ENCODE data around the gene KRTAP12-4. TPM values are rescaled to one million over a fixed set of nuclear protein-coding genes. Genes with fewer than 3 reads are reported as not detected.
"Not testable (repeated sequence)": the region's sequence is repeated elsewhere in the genome, so short reads cannot be mapped to it uniquely, and the experiment has no call there.

The KRTAP12-4 gene
- total RNA-seq, 1 experiment from 2014 or later, result not detected

DNA sequence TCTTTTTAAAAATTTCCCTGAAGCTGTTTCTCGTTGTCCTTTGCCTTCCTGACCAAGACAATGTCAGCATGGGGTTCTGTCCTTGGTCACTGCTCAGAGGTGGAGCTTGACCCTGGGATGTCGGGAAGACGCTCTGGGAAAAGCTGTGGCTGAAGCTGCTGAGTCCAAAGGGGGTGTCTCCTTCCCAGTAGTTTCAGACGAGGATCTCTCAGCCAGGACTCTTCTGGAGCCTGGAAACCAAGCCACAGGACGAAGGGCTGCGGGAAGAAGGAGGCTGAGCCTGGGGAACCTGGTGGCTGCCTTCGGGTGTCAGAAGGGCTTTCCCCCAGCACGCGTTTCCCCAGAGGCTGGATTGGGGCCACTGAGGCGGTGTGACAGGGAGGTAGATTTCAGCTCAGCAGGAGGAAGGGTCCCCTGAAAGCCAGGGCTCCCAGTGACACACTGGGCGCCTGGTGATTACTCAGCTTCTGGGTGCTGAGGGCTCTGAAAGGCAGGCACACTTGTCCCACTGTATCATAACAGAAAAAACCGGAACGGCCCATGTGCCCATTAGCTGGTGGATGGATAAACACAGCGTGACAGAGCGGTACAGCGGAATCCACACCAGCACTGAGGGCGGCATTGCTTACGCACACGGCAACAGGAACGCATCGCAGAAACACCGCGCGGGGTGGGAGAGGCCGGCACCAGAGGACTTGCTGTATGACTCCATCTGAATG is 32.5 kb upstream of the KRTAP12-4 start:
- no peak for DNase-seq (ENCODE audit: low read depth)

DNA sequence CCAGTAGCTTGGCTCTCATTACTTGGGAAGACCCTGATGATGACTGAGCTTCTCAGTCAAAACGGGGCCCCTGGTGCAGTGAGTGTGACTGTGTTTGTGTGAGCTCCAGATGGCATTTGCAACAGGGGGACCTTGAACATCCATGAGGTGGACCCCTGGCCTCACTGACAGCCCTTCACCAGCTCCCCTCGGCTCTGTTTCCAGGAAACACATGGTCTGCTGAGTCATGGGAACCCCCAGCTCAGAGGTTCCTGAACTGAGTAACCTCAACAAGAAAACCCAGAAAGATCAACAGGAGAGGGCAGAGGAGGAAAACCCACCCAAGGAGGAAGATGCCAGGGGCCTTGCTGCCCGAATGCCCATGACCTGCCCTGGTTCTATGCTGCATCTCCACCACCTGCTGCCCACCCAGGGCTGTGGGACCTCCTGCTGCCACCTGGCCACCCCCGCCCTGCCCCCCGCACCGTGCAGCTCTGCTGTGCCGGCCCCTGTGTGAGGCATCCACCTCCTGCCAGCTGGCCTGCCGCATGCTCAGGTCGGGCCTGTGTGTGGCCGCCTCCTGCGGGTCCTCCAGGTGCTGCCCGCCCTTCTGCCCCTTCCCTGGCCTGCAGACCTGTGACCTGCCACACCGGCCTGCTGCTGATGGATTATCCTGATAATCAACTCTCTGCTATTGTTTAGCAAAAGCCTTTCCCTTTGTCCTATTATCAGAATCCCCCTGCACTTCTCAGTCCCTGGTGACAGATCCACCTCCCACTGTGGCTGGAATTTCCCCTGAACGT is 31.7 kb upstream of the KRTAP12-4 start:
- DNase-seq (ENCODE audit: low read depth), result no peak

DNA sequence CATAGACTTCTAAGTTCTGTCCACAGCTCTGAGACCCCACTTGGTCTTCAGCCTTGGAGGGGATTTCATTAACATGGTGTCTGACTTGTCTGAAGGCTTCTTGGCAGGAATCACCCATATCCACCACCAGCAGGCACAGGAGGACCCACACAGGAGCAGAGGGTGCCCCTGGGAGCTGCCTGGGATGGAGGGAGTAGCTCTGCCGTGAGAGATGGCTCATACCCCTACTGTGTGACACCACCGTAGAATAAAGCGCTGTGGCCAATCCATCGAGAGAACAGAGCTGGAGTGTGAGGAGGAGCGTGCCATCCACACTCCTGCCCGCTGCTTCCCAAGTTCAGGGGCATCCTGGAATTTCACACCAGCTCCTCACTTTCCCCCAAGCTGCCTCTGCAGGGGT is 30.6 kb upstream of the KRTAP12-4 start:
- not testable (repeated sequence) for DNase-seq (ENCODE audit: low read depth)

DNA sequence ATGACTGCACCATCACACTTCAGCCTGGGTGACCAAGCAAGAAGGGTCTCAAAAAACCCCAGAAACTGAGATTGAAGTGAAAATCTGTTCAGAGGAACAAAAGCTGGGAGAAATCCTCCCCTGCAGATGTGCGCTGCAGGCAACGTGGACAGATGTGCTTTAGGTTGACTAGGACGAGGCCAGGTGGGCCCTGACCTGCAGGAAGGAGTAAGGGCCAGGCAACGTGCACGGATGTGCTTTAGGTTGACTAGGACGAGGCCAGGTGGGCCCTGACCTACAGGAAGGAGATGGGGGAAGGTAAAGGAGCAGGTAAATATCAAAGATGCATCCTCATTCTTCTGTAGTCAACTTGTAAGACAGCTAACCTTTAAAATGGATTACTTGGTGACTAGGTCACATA is 30.0 kb upstream of the KRTAP12-4 start:
- DNase-seq (ENCODE audit: low read depth), result no peak

DNA sequence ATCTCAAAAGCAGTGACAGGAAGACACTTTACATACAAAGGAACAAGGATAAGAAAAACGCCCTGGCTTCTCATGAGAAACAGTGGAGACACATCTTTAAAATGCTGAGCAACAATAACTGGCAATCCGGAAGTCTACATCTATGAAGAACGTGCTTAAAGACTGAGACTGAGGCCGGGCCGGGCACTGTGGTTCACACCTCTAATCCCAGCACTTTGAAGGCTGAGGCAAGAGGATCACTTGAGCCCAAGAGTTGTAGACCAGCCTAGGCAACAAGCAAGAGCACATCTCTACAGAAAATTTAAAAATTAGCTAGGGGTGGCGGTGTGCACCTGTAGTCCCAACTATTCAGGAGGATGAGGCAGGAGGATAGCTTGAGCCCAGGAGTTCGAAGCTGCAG is 29.6 kb upstream of the KRTAP12-4 start:
- DNase-seq (ENCODE audit: low read depth), result no peak

DNA sequence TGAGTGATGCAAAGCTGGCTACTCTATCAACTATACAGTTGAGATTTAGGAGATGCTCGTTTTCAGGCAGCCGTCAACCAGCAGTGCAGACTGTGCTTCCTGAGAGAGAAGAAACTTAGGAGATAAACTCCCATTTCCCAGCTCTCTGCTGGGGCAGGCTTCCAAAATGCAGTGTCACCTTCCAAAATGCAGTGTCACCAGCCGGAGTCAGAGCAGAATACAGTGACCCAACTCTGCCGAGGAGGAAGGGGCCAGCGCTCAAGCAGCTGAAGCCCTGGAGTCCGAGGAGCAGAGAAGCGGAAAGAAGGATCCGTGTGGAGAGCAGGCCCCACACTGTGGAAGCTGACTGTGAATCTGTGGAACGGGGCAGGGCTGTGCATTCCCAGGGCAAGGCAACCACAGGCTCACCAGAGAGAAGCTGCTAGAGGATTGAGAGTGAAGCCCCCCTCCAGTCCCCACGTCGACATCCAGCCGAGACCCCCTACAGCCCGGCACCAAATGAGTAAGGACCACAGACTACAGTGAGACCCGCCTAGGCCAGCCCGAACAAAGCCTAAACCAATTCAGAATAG is 28.2 kb upstream of the KRTAP12-4 start:
- no peak for DNase-seq (ENCODE audit: low read depth)

DNA sequence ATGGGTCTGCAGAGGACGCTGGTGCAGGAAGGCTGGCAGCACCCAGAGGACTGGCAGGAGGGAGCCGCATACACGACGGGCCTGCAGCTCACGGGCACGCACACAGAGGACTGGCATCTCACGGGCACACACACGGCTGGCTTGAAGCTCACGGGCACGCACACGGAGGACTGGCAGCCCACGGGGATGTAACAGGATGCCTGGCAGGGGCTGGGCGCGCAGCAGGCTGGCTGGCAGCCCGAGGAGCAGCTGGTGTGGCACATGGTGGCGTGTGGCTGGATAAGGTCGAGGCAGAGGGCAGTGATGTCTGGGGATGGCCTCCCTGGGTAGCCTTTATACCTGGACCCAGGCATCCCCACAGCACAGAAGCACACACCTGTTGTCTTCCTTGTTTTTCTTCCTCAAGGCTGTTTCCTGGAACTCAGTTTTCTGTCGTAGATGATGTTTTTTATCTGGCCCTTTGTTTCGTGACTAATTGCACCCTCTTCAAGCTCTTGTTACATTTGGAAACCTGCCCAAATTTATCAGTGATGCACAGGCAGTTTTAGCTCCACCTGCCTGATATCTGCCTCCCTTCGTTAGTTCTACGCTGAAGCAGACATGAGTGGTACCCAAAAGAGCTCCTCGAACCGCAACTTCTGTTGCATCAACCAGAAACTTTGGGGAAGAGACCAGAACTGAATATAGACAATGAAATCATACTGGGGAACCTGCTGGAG is 27.6 kb upstream of the KRTAP12-4 start, which contains the start of gene KRTAP12-1:
KRTAP12-1 (minus strand) TSS at position 303 of the 719 bp plus-strand sequence; CDS start at position 263, 40 bp downstream.
- DNase-seq (ENCODE audit: low read depth), result no peak

DNA sequence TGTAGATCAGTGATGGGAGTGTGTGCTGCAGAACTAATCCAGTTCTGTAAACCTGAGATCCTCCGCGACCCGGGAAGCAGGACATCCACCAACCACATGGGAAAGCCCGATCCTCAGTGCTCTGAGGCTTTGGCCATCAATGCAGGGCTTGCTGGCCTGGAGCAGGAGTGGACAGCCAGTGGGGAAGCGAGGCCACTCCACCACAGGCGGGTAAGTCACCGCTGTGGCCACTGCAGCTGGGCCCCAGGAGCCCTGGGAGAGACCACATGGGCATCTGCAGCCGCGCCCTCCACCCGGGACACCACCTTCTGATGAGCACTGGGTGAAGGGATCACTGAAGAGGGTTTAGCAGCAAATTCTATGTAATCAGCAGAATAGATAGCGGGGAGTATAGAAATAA is 26.7 kb upstream of the KRTAP12-4 start:
- no peak for DNase-seq (ENCODE audit: low read depth)

DNA sequence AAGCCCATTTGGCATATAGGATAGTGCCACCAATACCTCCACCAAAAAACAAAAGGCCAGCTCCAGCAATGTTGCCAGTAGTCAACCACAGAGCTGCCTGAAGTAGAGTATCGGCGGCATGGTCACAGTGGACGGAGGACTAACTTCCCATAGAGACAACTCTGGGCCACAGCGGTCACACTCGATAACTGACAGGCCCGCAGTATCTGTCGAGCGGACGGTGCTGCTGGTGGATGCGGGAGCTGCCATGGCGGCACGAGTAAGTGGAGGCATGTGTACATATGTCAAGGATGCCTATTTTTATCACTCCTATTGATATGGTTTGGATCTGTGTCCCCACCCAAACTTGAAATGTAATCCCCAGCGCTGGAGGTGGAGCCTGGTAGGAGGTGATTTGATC is 23.4 kb upstream of the KRTAP12-4 start:
- DNase-seq (ENCODE audit: low read depth), result no peak

DNA sequence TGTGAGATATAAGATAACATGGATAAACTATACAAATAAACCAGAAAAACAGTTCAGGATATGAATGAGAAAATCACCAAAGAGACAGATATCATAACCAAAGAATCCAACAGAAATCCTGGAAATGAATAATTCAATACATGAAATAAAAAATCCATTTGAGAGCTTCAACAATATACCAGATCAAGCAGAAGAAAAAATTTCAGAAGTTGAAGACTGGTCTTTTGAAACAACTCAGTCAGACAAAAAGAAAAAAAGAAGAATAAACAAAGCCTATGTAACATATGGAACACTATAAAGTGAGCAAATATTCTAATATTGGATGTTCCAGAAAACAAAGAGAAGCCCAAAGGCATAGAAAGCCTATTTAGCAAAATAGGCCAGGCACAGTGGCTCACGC is 17.5 kb upstream of the KRTAP12-4 start:
- DNase-seq (ENCODE audit: low read depth), result no peak

DNA sequence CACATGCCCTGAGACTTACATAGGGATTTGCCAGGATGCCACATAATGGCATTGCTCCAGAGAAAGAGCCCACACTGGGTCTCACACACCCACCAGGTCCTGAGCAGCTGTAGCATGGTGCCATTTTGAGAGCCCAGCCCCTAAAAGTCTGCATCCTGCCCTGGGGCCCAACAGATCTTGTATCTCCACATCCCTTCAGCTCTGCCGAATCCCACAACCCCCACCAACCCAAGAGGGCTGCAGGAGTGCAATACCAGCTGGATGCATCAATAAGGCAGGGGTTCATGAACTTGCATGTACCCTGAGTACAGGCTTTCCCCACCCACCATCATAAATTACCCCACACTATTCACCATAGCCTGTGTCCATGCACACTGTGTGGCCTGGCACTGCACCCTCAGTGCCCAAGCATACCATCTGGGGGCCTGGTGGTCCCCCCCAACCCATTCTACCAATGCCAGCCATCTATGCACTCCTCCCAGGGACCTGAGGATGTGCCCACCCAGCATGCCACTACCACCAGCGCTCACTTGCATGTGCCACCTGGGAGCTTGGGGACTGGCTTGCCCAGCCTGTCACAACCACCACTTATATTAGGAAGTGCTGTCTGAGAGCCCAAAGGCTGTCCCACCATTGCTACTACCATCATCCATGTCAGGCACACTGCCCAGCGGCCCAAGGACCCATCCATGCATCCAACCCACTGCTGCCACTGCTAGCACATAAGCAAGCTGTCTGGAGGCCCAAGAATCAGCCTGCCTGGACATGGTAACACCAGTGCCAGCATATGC is 16.4 kb upstream of the KRTAP12-4 start:
- no peak for DNase-seq (ENCODE audit: low read depth)

DNA sequence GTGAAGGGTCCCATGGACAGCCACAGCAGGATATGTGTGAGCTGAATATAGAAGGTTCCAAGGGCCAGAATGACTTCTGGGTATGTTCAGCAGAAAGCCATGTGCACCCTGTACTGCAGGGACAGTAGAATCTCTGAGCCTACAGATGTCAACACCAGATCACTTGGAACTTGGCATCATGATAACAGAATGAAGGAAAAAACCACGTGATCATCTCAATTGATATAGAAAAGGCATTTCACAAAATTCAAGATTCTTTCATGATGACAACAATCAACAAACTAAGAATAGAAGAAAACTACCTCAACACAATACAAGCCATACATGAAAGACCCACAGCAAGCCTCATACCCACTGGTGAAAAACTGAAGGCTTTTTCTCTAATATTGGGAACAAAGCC is 13.2 kb upstream of the KRTAP12-4 start:
- DNase-seq (ENCODE audit: low read depth), result no peak

DNA sequence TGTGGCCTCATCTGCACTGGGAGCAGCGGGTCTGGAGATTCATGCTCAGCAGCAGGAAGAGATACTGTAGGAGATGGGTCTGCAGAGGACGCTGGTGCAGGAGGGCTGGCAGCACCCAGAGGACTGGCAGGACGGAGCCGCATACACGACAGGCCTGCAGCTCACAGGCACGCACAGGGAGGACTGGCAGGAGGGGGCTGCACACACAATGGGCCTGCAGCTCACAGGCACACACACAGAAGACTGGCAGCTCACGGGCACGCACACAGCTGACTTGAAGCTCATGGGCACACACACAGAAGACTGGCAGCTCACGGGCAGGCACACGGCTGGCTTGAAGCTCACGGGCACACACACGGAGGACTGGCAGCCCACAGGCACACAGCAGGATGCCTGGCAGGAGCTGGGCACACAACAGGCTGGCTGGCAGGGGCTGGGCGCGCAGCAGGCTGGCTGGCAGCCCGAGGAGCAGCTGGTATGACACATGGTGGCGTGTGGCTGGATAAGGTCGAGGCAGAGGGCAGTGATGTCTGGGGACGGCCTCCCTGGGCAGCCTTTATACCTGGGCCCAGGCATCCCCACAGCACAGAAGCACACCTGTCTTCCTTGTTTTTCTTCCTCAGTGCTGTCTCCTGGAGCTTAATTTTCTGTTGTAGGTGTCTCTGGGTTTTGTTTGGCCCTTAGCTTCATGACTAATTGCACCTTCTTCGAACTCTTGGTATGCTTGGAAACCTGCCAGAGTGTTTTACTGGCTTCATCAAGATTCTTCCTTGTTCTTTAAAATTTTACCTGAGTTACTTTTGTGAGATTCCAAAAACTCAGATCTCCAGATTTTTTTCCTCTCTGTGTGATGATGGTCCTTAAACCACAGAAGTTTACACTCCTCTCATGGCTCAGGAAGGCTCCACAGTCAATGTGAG is 12.2 kb upstream of the KRTAP12-4 start, which contains the start of gene KRTAP12-2:
KRTAP12-2 (minus strand) TSS at position 527 of the 920 bp plus-strand sequence; CDS start at position 486, 41 bp downstream.
- DNase-seq (ENCODE audit: low read depth), result peak; percentile 34

DNA sequence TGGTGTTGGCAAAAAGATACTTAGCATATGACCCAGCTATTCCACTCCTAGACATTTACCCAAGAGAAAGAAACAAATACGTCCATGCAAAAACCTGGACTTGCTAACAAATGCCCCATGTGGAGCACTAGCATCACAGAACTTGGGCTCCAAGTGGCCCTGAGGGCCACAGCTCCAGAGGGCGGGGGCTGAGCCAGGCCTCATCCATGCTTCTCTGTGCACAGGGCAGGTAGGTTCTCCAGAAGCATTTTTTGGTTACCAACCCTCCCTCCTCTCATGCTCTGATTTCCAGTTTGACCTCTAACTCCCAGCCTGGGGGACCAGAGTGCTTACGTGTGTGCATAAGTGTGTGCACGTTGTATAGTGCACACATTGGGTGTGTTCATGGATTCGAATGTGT is 10.2 kb upstream of the KRTAP12-4 start:
- DNase-seq (ENCODE audit: low read depth), result no peak

DNA sequence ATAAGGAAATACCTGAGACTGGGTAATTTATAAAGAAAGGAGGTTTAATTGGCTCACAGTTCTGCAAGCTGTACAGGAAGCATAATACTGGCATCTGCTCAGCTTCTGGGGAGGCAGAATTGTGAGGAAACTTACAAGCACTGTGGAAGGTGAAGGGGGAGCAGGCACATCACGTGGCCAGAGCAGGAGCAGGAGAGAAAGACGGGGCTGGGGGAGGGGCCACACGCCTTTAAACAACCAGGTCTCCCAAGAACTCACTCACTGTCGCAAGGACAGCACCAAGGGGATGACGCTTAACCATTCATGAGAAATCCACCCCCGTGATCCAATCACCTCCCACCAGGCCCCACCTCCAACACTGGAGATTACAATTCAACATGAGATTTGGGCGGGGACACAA is 7.1 kb upstream of the KRTAP12-4 start:
- DNase-seq (ENCODE audit: low read depth), result not testable (repeated sequence)

DNA sequence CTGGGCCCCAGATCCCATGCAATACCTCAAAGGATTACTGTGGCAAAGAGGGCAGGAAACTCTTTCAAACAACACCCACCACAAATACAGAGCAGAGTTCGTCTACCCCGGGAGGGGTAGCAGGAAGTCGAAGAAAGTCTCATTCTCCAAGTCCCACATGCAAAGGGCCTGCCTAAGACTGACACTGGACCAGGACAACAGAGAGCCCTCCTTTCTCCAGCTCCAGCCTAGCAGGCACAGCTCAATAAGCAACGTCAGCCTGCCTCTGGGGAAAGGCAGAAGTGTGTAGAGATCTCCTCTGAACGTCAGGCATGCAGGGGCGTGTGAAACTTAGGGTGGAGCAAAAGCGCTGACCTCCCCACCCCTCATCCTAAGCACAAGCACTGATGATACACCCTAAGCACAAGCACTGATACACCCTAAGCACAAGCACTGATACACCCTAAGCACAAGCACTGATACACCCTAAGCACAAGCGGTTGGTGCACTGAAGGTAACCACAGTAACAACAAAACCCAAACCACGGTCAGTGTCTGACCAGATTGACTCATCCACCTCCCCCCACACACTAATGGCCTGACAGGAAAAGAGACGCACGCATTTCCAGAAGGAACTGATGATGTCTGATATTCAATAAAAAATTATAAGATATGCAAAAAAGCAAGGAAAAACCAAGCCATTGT is 4.6 kb upstream of the KRTAP12-4 start:
- DNase-seq (ENCODE audit: low read depth), result peak; percentile 22

DNA sequence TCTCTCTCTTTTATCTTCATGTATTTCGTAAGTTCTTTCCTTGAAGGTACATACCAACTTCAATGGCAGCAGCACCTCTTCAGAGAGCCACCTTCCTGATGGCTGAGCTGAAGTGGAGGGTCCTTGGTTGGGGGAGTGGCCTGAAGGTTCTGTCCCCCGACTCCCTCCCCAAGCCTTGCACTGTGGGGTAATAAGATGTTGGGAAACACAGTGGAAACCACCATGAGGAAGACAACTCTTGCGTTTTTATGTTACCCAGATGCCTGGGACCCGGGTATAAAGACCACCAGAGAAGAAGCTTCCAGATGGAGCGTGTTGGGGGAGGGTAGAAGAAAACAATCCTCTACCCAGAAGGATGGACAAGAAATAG is 4.1 kb upstream of the KRTAP12-4 start:
- no peak for DNase-seq (ENCODE audit: low read depth)

DNA sequence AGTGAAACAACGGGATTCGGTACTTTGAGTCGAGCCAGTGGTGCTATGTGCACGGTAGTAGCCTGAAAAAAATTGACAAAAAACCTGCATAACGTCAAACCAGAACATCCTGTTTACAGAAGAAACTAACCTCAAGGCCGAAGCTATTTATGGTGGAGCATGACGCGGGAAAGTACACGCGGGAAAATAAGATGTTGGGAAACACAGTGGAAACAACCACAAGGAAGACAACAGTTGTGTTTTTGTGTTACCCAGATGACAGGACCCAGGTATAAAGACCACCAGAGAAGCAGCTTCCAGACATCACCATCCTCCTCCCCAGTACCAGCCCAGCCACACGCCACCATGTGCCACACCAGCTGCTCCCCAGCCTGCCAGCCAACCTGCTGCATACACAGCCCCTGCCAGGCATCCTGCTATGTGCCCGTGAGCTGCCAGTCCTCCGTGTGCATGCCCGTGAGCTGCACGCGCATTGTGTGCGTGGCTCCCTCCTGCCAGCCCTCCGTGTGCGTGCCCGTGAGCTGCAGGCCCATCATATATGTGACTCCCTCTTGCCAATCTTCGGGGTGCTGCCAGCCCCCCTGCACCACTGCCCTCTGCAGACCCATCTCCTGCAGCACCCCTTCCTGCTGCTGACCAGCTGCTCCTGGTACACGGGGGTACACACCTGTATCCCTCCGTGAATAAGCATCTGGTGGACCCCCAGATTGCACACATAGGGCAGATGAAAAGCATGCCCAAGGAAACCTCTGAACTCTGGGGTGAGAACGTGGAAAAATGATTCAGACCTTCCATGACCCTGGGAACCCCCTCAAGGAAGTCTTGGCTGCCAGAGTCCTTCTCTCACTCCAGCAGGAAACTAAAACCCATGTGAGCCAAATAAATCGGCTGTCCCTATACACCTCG is 3.4 kb upstream of the KRTAP12-4 start, which contains the start of gene KRTAP12-3:
KRTAP12-3 (plus strand) TSS at position 298 of the 906 bp plus-strand sequence; CDS start at position 346, 48 bp downstream.
- DNase-seq (ENCODE audit: low read depth), result peak; percentile 12

Measured in M059J (cell line).